ENCODE measurements around the gene CCDC194.
"Not testable (repeated sequence)": the region's sequence is repeated elsewhere in the genome, so short reads cannot be mapped to it uniquely, and the experiment has no call there.

Gene CCDC194

GRCh38 chr19:17365361-17365760, 28.6 kb downstream of the CCDC194 start:
- no peak for DNase-seq

- DNase-seq, result not testable (repeated sequence)
Measured at GRCh38 chr19:17363852-17364605, 30.0 kb downstream of the CCDC194 start.

GRCh38 chr19:17359905-17360800, 33.8 kb downstream of the CCDC194 start:
- DNase-seq, result no peak

GRCh38 chr19:17358395-17358794, 35.6 kb downstream of the CCDC194 start:
- no peak for DNase-seq

GRCh38 chr19:17357724-17358123, 36.3 kb downstream of the CCDC194 start:
- DNase-seq, result no peak

- no peak for DNase-seq
Measured at GRCh38 chr19:17357078-17357666, 36.8 kb downstream of the CCDC194 start.

- no peak for DNase-seq
Measured at GRCh38 chr19:17353386-17353785, 40.6 kb downstream of the CCDC194 start.

GRCh38 chr19:17352608-17353280, 41.3 kb downstream of the CCDC194 start:
- no peak for DNase-seq

GRCh38 chr19:17351815-17352435, 42.1 kb downstream of the CCDC194 start:
- no peak for DNase-seq

- DNase-seq, result peak; percentile 49
Measured at GRCh38 chr19:17348700-17349099, 45.3 kb downstream of the CCDC194 start.

- DNase-seq, result no peak
Measured at GRCh38 chr19:17347877-17348276, 46.1 kb downstream of the CCDC194 start.

GRCh38 chr19:17347361-17347760, 46.6 kb downstream of the CCDC194 start:
- no peak for DNase-seq

- peak; percentile 45 for DNase-seq
Measured at GRCh38 chr19:17346109-17346671, 47.8 kb downstream of the CCDC194 start.

- no peak for DNase-seq
Measured at GRCh38 chr19:17341845-17342244, 52.2 kb downstream of the CCDC194 start.

GRCh38 chr19:17341386-17341785, 52.6 kb downstream of the CCDC194 start:
- no peak for DNase-seq

- DNase-seq, result no peak
Measured at GRCh38 chr19:17340871-17341357, 53.1 kb downstream of the CCDC194 start.

Measured in fibroblast of skin of abdomen (primary cell).